Peyer's patch (tissue), 4 donors: ENCODE data around the gene SLC66A3.

Experiments
- POLR2A ChIP-seq, 2 donors: fragments of 450-650 bp; IDR thresholded peaks; one replicate each; pipeline ENCODE4 v1.5.1; 2017; ENCODE audit warnings: antibody characterized with exemption in 2 of 2, mild to moderate bottlenecking in 2 of 2, moderate library complexity in 2 of 2
- TF ChIP-seq, protein P1 (sequence below), 6 experiments: fragments of 450-650 bp in 4 of 6; fragments of 200-600 bp in 2 of 6; sonication (generic) in 1 of 6; IDR thresholded peaks; one replicate each; pipeline ENCODE4 v1.5.1; 2017 to 2019; ENCODE audit warnings: antibody characterized with exemption in 6 of 6, mild to moderate bottlenecking in 3 of 6, moderate library complexity in 1 of 6

DNA sequence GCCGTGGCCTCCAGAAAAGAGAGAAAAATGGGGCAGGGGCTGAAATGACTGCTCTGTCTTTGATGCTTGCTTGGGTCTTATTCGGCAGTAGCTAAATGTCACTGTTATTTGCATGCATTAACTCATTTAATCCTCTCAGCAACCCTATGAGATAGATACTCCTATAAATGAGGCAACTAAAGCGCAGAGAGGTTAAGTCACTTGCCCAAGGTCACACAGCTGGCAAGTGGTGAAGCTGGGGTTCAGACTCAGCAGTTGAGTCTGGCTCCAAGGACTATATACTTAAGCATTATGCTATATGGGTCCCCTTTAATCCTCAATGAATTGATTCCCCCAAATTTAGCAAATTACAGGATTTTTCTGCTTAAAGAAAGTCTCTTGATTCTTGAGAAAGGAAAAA lies 9.2 kb upstream of the SLC66A3 start:
- TF ChIP-seq, protein P1, sequence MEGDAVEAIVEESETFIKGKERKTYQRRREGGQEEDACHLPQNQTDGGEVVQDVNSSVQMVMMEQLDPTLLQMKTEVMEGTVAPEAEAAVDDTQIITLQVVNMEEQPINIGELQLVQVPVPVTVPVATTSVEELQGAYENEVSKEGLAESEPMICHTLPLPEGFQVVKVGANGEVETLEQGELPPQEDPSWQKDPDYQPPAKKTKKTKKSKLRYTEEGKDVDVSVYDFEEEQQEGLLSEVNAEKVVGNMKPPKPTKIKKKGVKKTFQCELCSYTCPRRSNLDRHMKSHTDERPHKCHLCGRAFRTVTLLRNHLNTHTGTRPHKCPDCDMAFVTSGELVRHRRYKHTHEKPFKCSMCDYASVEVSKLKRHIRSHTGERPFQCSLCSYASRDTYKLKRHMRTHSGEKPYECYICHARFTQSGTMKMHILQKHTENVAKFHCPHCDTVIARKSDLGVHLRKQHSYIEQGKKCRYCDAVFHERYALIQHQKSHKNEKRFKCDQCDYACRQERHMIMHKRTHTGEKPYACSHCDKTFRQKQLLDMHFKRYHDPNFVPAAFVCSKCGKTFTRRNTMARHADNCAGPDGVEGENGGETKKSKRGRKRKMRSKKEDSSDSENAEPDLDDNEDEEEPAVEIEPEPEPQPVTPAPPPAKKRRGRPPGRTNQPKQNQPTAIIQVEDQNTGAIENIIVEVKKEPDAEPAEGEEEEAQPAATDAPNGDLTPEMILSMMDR (IDR thresholded peaks at IDR 0.05), result no peak
- TF ChIP-seq POLR2A (IDR thresholded peaks at IDR 0.05), result no peak
